ENCODE data around the gene COQ10B. TPM values are rescaled to one million over a fixed set of nuclear protein-coding genes. Genes with fewer than 3 reads are reported as not detected.

Gene COQ10B
- total RNA-seq, 1 donor from 2014 or later = 33.9 TPM

GRCh38 chr2:197517150-197517549 lies 63.8 kb downstream of the COQ10B start:
- no peaks in the 10 kb centered on the region for H3K27me3 Mint-ChIP-seq (ENCODE audit: low read depth)
- TF ChIP-seq, protein P1, sequence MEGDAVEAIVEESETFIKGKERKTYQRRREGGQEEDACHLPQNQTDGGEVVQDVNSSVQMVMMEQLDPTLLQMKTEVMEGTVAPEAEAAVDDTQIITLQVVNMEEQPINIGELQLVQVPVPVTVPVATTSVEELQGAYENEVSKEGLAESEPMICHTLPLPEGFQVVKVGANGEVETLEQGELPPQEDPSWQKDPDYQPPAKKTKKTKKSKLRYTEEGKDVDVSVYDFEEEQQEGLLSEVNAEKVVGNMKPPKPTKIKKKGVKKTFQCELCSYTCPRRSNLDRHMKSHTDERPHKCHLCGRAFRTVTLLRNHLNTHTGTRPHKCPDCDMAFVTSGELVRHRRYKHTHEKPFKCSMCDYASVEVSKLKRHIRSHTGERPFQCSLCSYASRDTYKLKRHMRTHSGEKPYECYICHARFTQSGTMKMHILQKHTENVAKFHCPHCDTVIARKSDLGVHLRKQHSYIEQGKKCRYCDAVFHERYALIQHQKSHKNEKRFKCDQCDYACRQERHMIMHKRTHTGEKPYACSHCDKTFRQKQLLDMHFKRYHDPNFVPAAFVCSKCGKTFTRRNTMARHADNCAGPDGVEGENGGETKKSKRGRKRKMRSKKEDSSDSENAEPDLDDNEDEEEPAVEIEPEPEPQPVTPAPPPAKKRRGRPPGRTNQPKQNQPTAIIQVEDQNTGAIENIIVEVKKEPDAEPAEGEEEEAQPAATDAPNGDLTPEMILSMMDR (IDR thresholded peaks at IDR 0.05) = no peak
- H3K9me3 Mint-ChIP-seq (ENCODE audit: low read depth) = no peaks in the 10 kb centered on the region
- H3K27ac Mint-ChIP-seq (ENCODE audit: unreplicated experiment) = peak overlapping the region; percentile 88
- no peak for DNase-seq (ENCODE audit: low spot score)
- H3K4me3 Mint-ChIP-seq (ENCODE audit: unreplicated experiment) = peak overlapping the region; percentile 89
- H3K36me3 Mint-ChIP-seq (ENCODE audit: low read depth) = peaks cover 4% of the 10 kb centered on the region
- peaks cover 43% of the 10 kb centered on the region for H3K4me1 Mint-ChIP-seq (ENCODE audit: low read depth)

Other genes with a start within 250 kb of the COQ10B start
- gene ANKRD44, start 142.8 kb upstream of the COQ10B start, total RNA-seq = 21.4 to 45.8 TPM (median 26.1 TPM) in 3 replicates
- 211 to 249 TPM (median 216 TPM) in 3 replicates for gene SF3B1, start 18.5 kb upstream of the COQ10B start, total RNA-seq
- gene HSPD1, start 46.3 kb downstream of the COQ10B start, total RNA-seq = 149 to 195 TPM (median 152 TPM) in 3 replicates
- 55.2 to 99.6 TPM (median 55.4 TPM) in 3 replicates for gene HSPE1, start 46.8 kb downstream of the COQ10B start, total RNA-seq
- 30.8 to 32.8 TPM (median 32.3 TPM) in 3 replicates for gene MOB4, start 62.5 kb downstream of the COQ10B start, total RNA-seq
- 11.5 to 28.5 TPM (median 13.6 TPM) in 3 replicates for gene RFTN2, start 222.0 kb downstream of the COQ10B start, total RNA-seq